ENCODE measurements around the gene MRPL53.

- TF ChIP-seq, protein P1, sequence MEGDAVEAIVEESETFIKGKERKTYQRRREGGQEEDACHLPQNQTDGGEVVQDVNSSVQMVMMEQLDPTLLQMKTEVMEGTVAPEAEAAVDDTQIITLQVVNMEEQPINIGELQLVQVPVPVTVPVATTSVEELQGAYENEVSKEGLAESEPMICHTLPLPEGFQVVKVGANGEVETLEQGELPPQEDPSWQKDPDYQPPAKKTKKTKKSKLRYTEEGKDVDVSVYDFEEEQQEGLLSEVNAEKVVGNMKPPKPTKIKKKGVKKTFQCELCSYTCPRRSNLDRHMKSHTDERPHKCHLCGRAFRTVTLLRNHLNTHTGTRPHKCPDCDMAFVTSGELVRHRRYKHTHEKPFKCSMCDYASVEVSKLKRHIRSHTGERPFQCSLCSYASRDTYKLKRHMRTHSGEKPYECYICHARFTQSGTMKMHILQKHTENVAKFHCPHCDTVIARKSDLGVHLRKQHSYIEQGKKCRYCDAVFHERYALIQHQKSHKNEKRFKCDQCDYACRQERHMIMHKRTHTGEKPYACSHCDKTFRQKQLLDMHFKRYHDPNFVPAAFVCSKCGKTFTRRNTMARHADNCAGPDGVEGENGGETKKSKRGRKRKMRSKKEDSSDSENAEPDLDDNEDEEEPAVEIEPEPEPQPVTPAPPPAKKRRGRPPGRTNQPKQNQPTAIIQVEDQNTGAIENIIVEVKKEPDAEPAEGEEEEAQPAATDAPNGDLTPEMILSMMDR (IDR thresholded peaks at IDR 0.05; ENCODE audit: low read depth, low read length), result no peak
- no peak for TF ChIP-seq EZH2phosphoT487 (IDR thresholded peaks at IDR 0.05; ENCODE audit: low read depth)
Observed at GRCh38 chr2:74441170-74441689, 31.2 kb downstream of the MRPL53 start.
